ENCODE results near the gene LYZL1. TPM values are rescaled to one million over a fixed set of nuclear protein-coding genes. Genes with fewer than 3 reads are reported as not detected.

The LYZL1 gene
- total RNA-seq, 2 experiments from 2014 or later, result not detected

DNA sequence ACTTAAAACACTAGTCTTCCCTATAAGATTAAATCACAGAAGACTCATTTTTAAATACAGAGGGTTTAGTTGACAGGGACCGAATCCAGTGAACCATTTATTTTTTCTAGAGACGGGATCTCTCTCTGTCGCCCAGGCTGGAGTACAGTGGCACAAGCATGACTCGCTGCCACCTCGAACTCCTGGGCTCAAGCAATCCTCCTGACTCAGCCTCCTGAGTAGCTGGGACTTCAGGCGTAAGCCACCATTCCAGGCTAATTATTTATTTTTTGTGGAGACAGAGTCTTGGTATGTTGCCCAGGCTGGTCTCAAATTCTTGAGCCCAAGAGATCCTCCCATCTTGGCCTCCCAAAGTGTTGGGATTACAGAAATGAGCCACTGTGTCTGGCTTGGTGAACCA is 20.9 kb upstream of the LYZL1 start:
- ChIA-PET CTCF (no interaction called here), POLR2A (no interaction called here)
- ATAC-seq (no peak), DNase-seq (no peak)
- H3K4me1 Mint-ChIP-seq (ENCODE audit: low read depth), result no peaks in the 10 kb centered on the region
- H3K36me3 Mint-ChIP-seq (ENCODE audit: low read depth), result no peaks in the 10 kb centered on the region
- no peaks in the 10 kb centered on the region for H3K9me3 Mint-ChIP-seq
- H3K27ac Mint-ChIP-seq, result no peak overlapping the region
- peaks cover 3% of the 10 kb centered on the region for H3K27me3 Mint-ChIP-seq
- intact Hi-C loops (cut with micrococcal nuclease), result no loop called here
- no peak overlapping the region for H3K4me3 Mint-ChIP-seq
- TF ChIP-seq, protein P1, sequence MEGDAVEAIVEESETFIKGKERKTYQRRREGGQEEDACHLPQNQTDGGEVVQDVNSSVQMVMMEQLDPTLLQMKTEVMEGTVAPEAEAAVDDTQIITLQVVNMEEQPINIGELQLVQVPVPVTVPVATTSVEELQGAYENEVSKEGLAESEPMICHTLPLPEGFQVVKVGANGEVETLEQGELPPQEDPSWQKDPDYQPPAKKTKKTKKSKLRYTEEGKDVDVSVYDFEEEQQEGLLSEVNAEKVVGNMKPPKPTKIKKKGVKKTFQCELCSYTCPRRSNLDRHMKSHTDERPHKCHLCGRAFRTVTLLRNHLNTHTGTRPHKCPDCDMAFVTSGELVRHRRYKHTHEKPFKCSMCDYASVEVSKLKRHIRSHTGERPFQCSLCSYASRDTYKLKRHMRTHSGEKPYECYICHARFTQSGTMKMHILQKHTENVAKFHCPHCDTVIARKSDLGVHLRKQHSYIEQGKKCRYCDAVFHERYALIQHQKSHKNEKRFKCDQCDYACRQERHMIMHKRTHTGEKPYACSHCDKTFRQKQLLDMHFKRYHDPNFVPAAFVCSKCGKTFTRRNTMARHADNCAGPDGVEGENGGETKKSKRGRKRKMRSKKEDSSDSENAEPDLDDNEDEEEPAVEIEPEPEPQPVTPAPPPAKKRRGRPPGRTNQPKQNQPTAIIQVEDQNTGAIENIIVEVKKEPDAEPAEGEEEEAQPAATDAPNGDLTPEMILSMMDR (IDR thresholded peaks at IDR 0.05), result no peak

GRCh38 chr10:29269486-29269885 is 19.4 kb upstream of the LYZL1 start:
- no peak overlapping the region for H3K4me3 Mint-ChIP-seq
- H3K4me1 Mint-ChIP-seq (ENCODE audit: low read depth), result no peaks in the 10 kb centered on the region
- POLR2A ChIA-PET, result no interaction called here
- DNase-seq (no peak), ATAC-seq (no peak)
- H3K9me3 Mint-ChIP-seq, result no peaks in the 10 kb centered on the region
- H3K27ac Mint-ChIP-seq, result no peak overlapping the region
- no peaks in the 10 kb centered on the region for H3K27me3 Mint-ChIP-seq
- no peaks in the 10 kb centered on the region for H3K36me3 Mint-ChIP-seq (ENCODE audit: low read depth)
- CTCF ChIA-PET, result no interaction called here
- TF ChIP-seq, protein P1 (IDR thresholded peaks at IDR 0.05), result no peak
- intact Hi-C loops (cut with micrococcal nuclease), result no loop called here

- H3K27ac Mint-ChIP-seq, result no peak overlapping the region
- H3K4me3 Mint-ChIP-seq, result no peak overlapping the region
- no peaks in the 10 kb centered on the region for H3K4me1 Mint-ChIP-seq (ENCODE audit: low read depth)
- no peak for DNase-seq
- ChIA-PET CTCF (no interaction called here), POLR2A (no interaction called here)
- no peaks in the 10 kb centered on the region for H3K9me3 Mint-ChIP-seq
- H3K27me3 Mint-ChIP-seq, result peaks cover 1% of the 10 kb centered on the region
- TF ChIP-seq, protein P1 (IDR thresholded peaks at IDR 0.05), result no peak
- no peak for ATAC-seq
- H3K36me3 Mint-ChIP-seq (ENCODE audit: low read depth), result no peaks in the 10 kb centered on the region
- intact Hi-C loops (cut with micrococcal nuclease), result no loop called here
Observed at GRCh38 chr10:29270883-29271282, 18.0 kb upstream of the LYZL1 start.

DNA sequence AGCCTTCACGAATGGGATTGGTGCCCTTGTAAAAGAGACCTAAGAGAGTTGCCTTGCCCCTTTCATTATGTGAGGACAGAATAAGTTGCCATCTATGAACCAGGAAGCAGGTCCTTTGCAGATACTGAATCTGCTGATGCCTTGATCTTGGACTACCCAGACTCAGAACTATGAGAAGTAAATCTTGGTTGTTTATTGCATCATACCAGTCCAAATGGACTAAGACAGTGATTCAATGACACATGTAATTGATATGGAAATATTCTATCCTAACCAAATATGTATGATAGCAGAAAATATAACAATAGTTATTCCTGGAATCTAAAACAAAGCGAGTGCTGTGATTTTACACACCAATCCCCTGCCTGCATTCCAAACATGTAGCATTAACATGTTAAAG is 17.0 kb upstream of the LYZL1 start:
- DNase-seq (no peak), ATAC-seq (no peak)
- no peaks in the 10 kb centered on the region for H3K9me3 Mint-ChIP-seq
- peaks cover 1% of the 10 kb centered on the region for H3K27me3 Mint-ChIP-seq
- POLR2A ChIA-PET, result no interaction called here
- no peaks in the 10 kb centered on the region for H3K36me3 Mint-ChIP-seq (ENCODE audit: low read depth)
- CTCF ChIA-PET, result no interaction called here
- no peak overlapping the region for H3K4me3 Mint-ChIP-seq
- intact Hi-C loops (cut with micrococcal nuclease), result no loop called here
- H3K27ac Mint-ChIP-seq, result no peak overlapping the region
- no peaks in the 10 kb centered on the region for H3K4me1 Mint-ChIP-seq (ENCODE audit: low read depth)
- TF ChIP-seq, protein P1 (IDR thresholded peaks at IDR 0.05), result no peak

DNA sequence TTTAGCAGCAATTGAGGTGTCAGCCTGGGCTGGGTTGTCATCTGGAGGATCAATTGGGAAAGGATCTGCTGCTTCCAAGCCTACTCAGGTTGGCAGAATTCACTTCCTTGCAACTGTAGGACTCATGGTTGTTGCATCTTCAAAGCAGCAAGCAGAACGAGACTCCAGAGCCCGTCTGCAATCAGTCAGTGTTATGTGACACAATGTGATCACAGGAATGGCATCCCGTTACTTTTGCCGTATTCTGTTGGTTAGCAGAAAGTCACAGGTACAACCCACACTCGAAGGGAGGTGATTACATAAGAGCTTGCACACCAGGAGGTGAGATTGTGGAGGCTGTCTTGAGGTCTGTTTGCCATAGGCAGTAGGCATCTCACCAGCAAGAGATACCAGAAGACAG is 15.4 kb upstream of the LYZL1 start:
- Mint-ChIP-seq H3K4me1 (ENCODE audit: low read depth) (no peaks in the 10 kb centered on the region), H3K4me3 (no peak overlapping the region), H3K36me3 (ENCODE audit: low read depth) (no peaks in the 10 kb centered on the region), H3K27me3 (peaks cover 1% of the 10 kb centered on the region), H3K27ac (no peak overlapping the region), H3K9me3 (no peaks in the 10 kb centered on the region)
- TF ChIP-seq, protein P1 (IDR thresholded peaks at IDR 0.05), result no peak
- no peak for DNase-seq
- ChIA-PET CTCF (interaction anchor here (1.6 kb wide), 1 partner anchor 31 kb away, joined by 4 read pairs; no protein-coding TSS in a partner anchor), POLR2A (no interaction called here)
- ATAC-seq, result no peak
- intact Hi-C loops (cut with micrococcal nuclease), result no loop called here

All from activated CD8-positive, alpha-beta T cell treated with anti-CD3 and anti-CD28 coated beads for 36 hours (primary cell).